ENCODE data around the gene CCNYL1. TPM values are rescaled to one million over a fixed set of nuclear protein-coding genes. Genes with fewer than 3 reads are reported as not detected.
"Not testable (repeated sequence)": the region's sequence is repeated elsewhere in the genome, so short reads cannot be mapped to it uniquely, and the experiment has no call there.

Gene CCNYL1
- total RNA-seq, 1 donor from 2014 or later, result 11.9 TPM

DNA sequence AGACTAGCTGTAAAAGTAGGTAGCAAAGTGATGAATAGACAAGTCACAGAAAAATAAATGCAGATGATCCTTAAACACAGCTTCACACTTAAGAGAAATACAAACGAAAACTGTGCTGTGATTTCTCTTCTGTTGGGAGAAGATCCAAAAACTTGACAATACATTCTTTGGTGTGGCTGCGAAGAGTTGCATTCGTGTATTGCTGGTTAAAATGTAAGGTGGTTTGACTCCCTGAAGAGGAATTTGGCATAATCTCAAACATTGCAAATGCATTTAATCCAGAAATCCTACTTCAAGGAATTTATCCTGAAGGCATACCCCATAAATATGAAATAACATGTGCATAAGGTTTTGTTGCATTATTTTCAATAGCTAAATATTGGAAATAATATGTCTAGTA lies 7.1 kb downstream of the CCNYL1 start:
- Mint-ChIP-seq H3K9me3 (no peaks in the 10 kb centered on the region), H3K4me1 (peaks cover 10% of the 10 kb centered on the region), H3K27ac (no peak overlapping the region), H3K4me3 (no peak overlapping the region), H3K27me3 (ENCODE audit: low read depth) (no peaks in the 10 kb centered on the region), H3K36me3 (peaks cover 1% of the 10 kb centered on the region)
- no peak for DNase-seq (ENCODE audit: low spot score in 2 of 2, unreplicated experiment in 2 of 2)
- TF ChIP-seq CTCF (IDR thresholded peaks at IDR 0.05; ENCODE audit: unreplicated experiment), result no peak

DNA sequence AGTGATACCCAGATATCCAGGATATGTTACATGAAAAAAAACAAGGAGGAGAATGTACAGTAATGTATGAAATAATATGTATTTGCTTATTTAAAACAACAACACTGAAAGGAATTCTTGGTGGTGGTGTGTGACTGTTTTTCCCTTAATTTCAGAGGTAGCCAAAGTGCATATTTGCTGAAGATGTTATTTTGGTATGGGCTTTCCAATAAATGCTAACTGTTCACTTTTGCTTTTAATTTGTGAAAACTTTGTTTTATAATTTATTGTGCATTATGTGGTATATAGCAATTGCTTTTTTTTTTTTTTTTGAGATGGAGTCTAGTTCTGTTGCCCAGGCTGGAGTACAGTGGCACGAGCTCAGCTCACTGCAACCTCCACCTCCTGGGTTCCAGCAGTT lies 7.6 kb downstream of the CCNYL1 start:
- Mint-ChIP-seq H3K4me1 (peaks cover 8% of the 10 kb centered on the region), H3K27ac (no peak overlapping the region), H3K36me3 (peaks cover 1% of the 10 kb centered on the region), H3K9me3 (no peaks in the 10 kb centered on the region), H3K4me3 (no peak overlapping the region), H3K27me3 (ENCODE audit: low read depth) (no peaks in the 10 kb centered on the region)
- no peak for TF ChIP-seq CTCF (IDR thresholded peaks at IDR 0.05; ENCODE audit: unreplicated experiment)
- DNase-seq (ENCODE audit: low spot score in 2 of 2, unreplicated experiment in 2 of 2), result no peak

DNA sequence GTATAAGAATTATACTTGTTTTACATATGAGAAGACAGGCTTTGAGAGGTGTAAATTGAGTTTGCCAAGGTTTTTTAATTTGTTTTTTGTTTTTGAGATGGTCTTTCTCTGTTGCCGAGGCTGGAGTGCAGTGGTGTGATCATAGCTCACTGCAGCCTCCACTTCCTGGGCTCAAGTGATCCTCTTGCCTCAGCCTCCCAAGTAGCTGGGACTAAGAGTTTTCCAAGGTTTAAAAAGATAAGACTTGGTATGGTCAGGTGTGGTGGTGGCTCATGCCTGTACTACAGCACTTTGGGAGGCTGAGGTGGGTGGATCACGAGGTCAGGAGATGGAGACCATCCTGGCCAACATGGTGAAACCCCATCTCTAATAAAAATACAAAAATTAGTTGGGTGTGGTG lies 8.2 kb downstream of the CCNYL1 start:
- H3K27ac Mint-ChIP-seq; H3K9me3 Mint-ChIP-seq; H3K36me3 Mint-ChIP-seq; H3K27me3 Mint-ChIP-seq (ENCODE audit: low read depth); H3K4me3 Mint-ChIP-seq; DNase-seq (ENCODE audit: low spot score in 2 of 2, unreplicated experiment in 2 of 2): not testable (repeated sequence)
- H3K4me1 Mint-ChIP-seq, result peaks cover 12% of the 10 kb centered on the region

DNA sequence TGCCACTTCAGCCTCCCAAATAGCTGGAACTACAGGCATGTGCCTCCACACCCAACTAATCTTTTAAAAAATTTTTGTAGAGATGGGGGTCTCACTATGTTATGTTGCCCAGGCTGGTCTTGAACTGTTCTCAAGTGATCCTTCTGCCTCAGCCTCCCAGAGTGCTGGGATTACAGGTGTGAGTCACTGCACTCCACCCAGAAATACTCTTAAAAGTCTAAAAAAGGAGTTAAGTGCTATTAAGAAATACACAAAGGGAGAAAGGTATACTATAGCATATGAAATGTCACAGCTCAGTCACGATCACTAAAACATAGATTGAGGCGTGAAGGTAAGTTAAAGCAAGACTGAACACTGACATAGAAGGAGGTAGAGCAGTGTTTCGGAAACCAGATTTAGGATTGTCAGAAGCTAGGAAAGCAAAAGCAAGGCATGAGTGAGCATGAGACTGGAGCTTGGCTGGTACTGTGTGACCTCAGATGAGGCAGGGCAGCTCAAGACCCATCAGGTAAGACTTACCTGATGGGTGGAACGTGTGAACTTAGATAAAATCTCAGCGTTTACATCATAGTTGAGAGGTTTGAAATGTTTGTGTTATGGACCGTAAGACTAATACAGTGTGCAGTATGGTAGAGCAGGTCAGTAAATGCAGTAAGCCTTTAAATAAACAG lies 9.2 kb downstream of the CCNYL1 start:
- no peak for TF ChIP-seq CTCF (IDR thresholded peaks at IDR 0.05; ENCODE audit: unreplicated experiment)
- DNase-seq (ENCODE audit: low spot score in 2 of 2, unreplicated experiment in 2 of 2), result no peak
- Mint-ChIP-seq H3K27me3 (ENCODE audit: low read depth) (no peaks in the 10 kb centered on the region), H3K36me3 (no peaks in the 10 kb centered on the region), H3K9me3 (no peaks in the 10 kb centered on the region), H3K4me3 (no peak overlapping the region), H3K4me1 (peaks cover 12% of the 10 kb centered on the region), H3K27ac (no peak overlapping the region)

GRCh38 chr2:207722773-207723424 lies 11.5 kb downstream of the CCNYL1 start:
- Mint-ChIP-seq H3K9me3 (no peaks in the 10 kb centered on the region), H3K27ac (peak overlapping the region; percentile 6), H3K36me3 (no peaks in the 10 kb centered on the region), H3K4me3 (no peak overlapping the region), H3K4me1 (peaks cover 19% of the 10 kb centered on the region), H3K27me3 (ENCODE audit: low read depth) (no peaks in the 10 kb centered on the region)
- TF ChIP-seq CTCF (IDR thresholded peaks at IDR 0.05; ENCODE audit: unreplicated experiment), result no peak
- no peak for DNase-seq (ENCODE audit: low spot score in 2 of 2, unreplicated experiment in 2 of 2)

- H3K9me3 Mint-ChIP-seq; H3K36me3 Mint-ChIP-seq; H3K27me3 Mint-ChIP-seq (ENCODE audit: low read depth); DNase-seq (ENCODE audit: low spot score in 2 of 2, unreplicated experiment in 2 of 2); H3K27ac Mint-ChIP-seq; H3K4me3 Mint-ChIP-seq: not testable (repeated sequence)
- peaks cover 19% of the 10 kb centered on the region for H3K4me1 Mint-ChIP-seq
Observed at GRCh38 chr2:207723425-207723787, 12.0 kb downstream of the CCNYL1 start.

All from mesothelial cell of epicardium (in vitro differentiated cells).